Measurements from ENCODE around the gene ACOX1.
"Not testable (repeated sequence)": the region's sequence is repeated elsewhere in the genome, so short reads cannot be mapped to it uniquely, and the experiment has no call there.

ACOX1 gene

GRCh38 chr17:75979705-75980187 lies 780 bp upstream of the ACOX1 start:
- DNase-seq = no peak

GRCh38 chr17:75976175-75976848 lies 2.7 kb downstream of the ACOX1 start:
- DNase-seq = no peak

GRCh38 chr17:75975757-75976174 lies 3.2 kb downstream of the ACOX1 start:
- DNase-seq = no peak

GRCh38 chr17:75975187-75975586 lies 3.8 kb downstream of the ACOX1 start:
- DNase-seq = not testable (repeated sequence)

GRCh38 chr17:75970626-75971025 lies 8.3 kb downstream of the ACOX1 start:
- DNase-seq = no peak

- DNase-seq = no peak
Observed at GRCh38 chr17:75970011-75970523, 8.9 kb downstream of the ACOX1 start.

- DNase-seq = not testable (repeated sequence)
Observed at GRCh38 chr17:75969044-75969443, 9.9 kb downstream of the ACOX1 start.

- DNase-seq = no peak
Observed at GRCh38 chr17:75965468-75965867, 13.5 kb downstream of the ACOX1 start.

- no peak for DNase-seq
Observed at GRCh38 chr17:75959839-75960511, 19.0 kb downstream of the ACOX1 start.

- DNase-seq = no peak
Observed at GRCh38 chr17:75959051-75959838, 19.7 kb downstream of the ACOX1 start.

GRCh38 chr17:75950855-75951554 lies 28.0 kb downstream of the ACOX1 start:
- DNase-seq = no peak

- no peak for DNase-seq
Observed at GRCh38 chr17:75950421-75950820, 28.5 kb downstream of the ACOX1 start.

- DNase-seq = no peak
Observed at GRCh38 chr17:75945211-75945610, 33.8 kb downstream of the ACOX1 start.

GRCh38 chr17:75943491-75943890 lies 35.5 kb downstream of the ACOX1 start:
- DNase-seq = no peak

GRCh38 chr17:75942473-75942872 lies 36.5 kb downstream of the ACOX1 start:
- no peak for DNase-seq

- DNase-seq = no peak
Observed at GRCh38 chr17:75941442-75941819, 37.5 kb downstream of the ACOX1 start.

GRCh38 chr17:75940727-75941441 lies 38.1 kb downstream of the ACOX1 start, which contains the start of gene FBF1:
TSS of gene FBF1 (minus strand) at chr17:75941042. CDS start at chr17:75938149, 2,893 bp downstream.
- peak; percentile 73 for DNase-seq

GRCh38 chr17:75937652-75938051 lies 41.3 kb downstream of the ACOX1 start:
- no peak for DNase-seq

GRCh38 chr17:75933808-75934207 lies 45.2 kb downstream of the ACOX1 start:
- DNase-seq = no peak

- DNase-seq = no peak
Observed at GRCh38 chr17:75932852-75933251, 46.1 kb downstream of the ACOX1 start.

- no peak for DNase-seq
Observed at GRCh38 chr17:75931062-75931461, 47.9 kb downstream of the ACOX1 start.

Measured in NCI-H748 treated with DMSO at 0.1 percent for 48 hours (cell line).